GM18907 (cell line): ENCODE measurements around the gene HERC6.
"Not testable (repeated sequence)": the region's sequence is repeated elsewhere in the genome, so short reads cannot be mapped to it uniquely, and the experiment has no call there.

Experiments used
- ATAC-seq: cut with Tn5 transposase; IDR thresholded peaks from one replicate; pipeline ENCODE4 v1.9.1; 2021; ENCODE audit warnings: mild to moderate bottlenecking, moderate library complexity; ENCODE audit not compliant: unreplicated experiment

HERC6 gene

DNA sequence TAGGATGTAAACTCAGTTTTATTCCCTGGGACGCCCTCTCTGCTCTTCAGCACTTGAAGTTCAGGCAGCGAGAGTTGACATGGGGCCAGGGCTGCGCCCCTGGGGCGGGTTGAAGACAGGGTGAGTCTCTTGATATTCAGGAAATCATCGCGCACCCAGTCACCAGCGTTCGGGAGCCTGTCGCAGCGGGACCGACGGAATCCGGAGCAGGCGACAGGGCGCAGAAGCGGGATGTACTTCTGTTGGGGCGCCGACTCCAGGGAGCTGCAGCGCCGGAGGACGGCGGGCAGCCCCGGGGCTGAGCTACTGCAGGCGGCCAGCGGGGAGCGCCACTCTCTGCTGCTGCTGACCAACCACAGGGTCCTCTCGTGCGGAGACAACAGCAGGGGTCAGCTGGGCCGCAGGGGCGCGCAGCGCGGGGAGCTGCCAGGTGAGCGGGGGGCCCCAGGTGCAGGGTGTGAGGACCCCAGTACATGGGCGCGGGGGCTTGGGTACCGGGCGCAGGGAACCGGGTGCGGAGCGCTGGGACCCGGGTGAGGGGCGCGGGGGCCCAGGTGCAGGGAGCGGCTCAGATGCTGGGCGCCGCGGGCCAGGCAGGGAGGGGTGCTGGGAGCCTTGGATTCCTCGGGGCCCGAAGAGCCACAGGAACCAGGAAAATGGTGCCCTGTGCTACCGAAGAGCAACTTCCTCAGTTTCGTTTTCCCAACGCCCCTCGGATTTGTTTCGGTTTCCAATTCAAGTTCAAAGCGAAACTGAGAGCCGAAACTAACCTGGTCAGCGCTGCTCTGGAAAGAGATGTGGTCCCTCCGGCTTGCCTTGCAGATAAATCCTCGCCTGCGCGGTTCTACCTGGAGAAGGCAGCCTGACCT lies at the start of gene HERC6:
Gene HERC6 (plus strand): TSS at position 162 of the 869 bp plus-strand sequence. CDS start 70 bp downstream, at position 232.
- ATAC-seq: peak; percentile 79

DNA sequence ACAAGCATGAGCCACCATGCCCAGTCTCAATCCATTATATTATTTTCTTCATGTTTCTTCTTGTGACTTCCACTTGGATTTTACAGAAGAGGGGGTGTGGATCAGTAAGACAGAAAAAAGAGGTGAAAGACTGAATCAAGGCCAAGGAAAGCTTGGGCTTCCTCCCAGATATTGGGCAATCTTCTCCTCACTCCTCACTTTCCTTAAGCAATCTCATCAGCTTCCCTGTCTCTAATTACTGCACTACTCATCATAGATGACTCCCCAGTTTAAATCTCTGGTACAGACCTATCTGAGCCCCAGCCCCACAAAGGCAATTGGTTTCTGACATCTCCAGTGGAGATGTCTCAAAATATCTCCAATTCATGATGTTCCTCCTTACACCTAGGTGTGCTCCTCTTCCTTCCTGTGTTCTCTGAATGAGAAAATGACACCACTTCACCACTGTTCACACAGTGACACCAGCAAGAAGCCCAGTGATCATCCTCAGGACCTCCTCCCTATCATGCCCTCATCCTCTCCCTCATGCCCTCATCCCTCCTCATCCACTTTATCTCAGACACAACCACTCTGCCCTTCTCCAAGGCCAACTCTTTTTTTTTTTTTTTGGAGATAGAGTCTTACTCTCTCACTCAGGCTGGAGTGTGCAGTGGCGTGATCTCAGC lies 44.8 kb upstream of the HERC6 start:
- no peak for ATAC-seq

- no peak for ATAC-seq
These were observed 43.5 kb upstream of the HERC6 start for GRCh38 chr4:88335092-88335665.

- ATAC-seq: no peak
These were observed 37.1 kb upstream of the HERC6 start for GRCh38 chr4:88341227-88342192.

DNA sequence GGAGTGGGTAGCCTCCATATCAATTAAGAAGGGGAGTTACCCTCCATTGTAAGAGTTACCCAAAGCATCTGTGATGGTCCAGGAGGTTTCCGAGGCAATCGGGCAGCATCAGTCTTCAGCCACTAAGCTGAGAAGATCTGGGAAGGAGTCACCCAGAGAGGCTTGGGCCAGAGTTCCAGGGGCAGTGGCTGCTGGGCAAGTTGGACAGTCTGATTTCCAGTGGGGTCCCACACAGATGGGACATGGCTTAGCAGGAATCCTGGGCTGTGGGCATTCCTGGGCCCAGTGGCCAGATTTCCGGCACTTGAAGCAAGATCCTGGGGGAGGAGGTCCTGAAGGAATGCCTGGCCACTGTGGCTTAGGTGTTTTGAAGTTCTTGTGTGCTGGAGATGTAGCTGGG lies 31.8 kb upstream of the HERC6 start:
- not testable (repeated sequence) for ATAC-seq

DNA sequence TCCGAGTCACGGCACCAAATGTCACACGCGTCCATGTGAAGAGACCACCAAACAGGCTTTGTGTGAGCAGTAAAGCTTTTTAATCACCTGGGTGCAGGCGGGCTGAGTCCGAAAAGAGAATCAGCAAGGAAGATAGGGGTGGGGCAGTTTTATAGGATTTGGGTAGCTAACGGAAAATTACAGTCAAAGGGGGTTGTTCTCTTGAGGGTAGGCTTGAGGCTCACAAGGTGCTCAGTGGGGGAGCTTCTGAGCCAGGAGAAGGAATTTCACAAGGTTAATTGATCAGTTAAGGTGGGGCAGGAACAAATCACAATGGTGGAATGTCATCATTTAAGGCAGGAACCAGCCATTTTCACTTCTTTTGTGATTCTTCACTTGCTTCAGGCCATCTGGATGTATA lies 29.9 kb upstream of the HERC6 start:
- not testable (repeated sequence) for ATAC-seq

- no peak for ATAC-seq
These were observed 27.9 kb upstream of the HERC6 start for GRCh38 chr4:88350786-88351185.

DNA sequence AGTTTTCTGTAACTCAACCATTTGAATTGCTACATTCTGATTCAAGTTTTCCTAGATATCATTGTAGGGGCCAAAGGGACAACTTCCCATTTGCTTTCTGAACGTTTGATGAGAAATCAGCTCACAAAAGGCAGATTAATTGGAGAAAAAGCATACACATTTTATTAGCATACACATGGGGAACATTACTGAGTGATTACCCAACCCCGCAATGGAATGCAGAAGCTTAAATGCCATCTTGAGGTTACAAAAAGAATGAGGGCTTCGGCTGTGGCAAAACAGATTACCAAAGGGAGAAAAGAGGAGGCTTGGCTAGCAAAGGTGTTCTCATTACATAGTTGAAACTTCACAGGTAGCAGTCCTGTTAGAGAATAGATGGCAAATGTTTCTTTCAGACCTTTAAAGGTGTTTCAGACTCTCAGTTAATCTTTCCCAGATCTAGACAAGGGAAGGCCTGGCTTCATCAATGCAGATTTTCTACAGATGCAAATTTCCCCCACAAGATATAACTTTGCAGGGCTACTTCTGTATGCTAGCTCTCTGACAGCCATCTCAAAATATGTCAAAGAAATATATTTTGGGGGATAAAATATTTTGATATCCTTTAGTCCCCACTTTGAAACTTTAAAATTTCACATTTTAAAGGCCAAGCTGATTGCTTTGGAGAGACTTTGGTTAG lies 26.5 kb upstream of the HERC6 start:
- no peak for ATAC-seq

DNA sequence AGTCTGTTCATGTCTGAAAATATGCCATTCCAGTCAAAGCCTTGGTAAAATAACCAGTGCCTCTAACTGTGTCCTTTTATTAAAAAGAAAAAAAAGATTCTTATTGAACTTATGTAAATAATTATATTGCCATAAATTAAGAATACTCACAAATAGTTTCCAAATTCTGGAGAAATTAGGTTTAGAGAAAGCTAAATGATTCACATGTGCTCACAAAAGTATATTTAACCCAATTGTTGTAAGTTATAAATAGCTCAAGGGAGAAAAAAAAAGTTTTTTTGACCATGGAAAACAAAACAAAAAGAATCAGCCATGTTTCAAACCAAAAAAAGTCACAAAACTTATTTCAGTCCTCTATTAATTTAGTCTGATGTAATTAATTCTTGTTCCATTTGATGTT lies 25.3 kb upstream of the HERC6 start:
- no peak for ATAC-seq

- ATAC-seq: no peak
These were observed 21.9 kb upstream of the HERC6 start for GRCh38 chr4:88356771-88357170.

DNA sequence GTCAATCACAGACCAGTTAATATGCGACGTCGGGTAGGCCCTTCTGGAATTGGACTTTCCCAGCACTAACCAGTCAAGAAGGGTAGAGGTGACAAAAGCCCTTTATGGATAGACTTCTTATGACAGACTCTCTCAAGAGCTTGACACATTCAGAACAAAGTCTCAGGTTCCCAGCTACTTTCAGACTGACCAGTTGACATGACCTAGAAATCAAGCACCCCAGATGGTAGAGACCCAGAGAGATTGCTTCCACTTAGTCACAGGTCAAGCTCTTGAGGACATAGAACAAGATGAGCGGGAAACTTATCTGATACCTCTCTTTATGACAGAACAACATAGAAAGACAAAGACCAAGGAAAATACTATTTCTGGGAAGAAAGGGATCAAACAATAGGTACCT lies 21.4 kb upstream of the HERC6 start:
- ATAC-seq: no peak

- ATAC-seq: no peak
These were observed 19.1 kb upstream of the HERC6 start for GRCh38 chr4:88359558-88359957.

GRCh38 chr4:88360256-88360655 lies 18.4 kb upstream of the HERC6 start:
- ATAC-seq: no peak

GRCh38 chr4:88360791-88361190 lies 17.9 kb upstream of the HERC6 start:
- no peak for ATAC-seq

- not testable (repeated sequence) for ATAC-seq
These were observed 17.4 kb upstream of the HERC6 start for GRCh38 chr4:88361217-88361773.

DNA sequence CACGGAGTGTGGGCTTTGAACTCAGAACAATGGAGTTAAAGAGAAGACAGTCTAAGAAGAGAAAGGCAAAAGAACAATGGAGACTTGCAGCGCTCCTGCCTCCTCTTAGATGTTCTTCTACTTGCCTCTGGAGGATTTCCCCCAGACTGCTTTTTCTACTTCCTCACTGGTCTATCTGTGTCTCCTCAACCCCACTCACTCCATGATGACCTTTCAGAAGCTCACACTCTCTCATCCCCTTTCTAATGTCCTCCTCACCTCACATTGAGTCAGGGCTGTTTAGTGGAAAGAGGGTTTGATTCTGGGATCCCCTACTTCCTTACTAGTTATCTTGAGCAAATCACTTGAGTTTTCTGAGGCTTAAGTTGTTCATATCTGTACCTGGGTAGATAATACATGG lies 12.2 kb upstream of the HERC6 start:
- no peak for ATAC-seq

GRCh38 chr4:88367826-88368225 lies 10.8 kb upstream of the HERC6 start:
- no peak for ATAC-seq

DNA sequence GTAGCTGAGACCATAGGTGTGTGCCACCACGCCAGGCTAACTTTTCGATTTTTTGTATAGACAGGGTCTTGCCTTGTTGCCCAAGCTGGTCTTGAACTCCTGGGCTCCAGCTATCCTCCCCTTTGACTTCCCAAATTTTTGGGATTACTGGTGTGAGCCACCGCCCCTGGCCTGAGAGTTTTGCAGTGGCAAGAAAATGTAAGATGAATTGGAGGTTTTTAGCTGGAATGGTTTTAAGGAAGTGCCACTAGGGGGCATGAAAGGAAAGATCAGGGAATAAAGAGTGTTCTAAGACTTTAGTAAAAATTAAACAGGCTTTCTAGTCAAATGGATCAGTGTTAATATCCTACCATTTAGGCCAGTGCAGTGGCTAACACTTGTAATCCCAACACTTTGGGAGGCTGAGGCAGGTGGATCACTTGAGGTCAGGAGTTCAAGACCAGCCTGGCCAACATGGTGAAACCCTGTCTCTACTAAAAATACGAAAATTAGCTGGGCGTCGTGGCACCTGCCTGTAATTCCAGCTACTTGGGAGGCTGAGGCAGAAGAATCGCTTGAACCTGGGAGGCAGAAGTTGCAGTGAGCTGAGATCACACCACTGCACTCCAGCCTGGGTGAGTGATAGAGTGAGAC lies 9.4 kb upstream of the HERC6 start:
- ATAC-seq: not testable (repeated sequence)

DNA sequence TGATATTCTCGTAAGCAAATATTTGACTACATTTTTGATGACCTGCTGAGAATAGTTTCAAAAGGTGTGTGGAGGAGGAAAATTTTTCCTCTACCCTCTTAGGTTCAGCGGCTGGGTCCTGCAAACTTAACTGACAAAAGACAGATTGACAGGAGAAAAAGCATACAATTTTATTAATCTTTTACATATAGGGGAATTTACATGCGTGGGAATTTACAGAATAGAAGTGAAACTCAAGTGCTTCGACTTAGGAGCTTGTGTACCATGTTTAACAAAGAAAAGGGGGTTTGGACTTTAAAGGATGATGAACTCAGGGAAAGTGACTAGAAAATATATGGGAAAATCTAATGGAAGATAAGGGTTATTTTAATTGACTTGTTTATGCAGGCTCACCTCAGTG lies 2.5 kb downstream of the HERC6 start:
- no peak for ATAC-seq
